Neural crest cell (in vitro differentiated cells): Measurements from ENCODE around the gene FAM98B. TPM values are rescaled to one million over a fixed set of nuclear protein-coding genes. Genes with fewer than 3 reads are reported as not detected.
"Not testable (repeated sequence)": the region's sequence is repeated elsewhere in the genome, so short reads cannot be mapped to it uniquely, and the experiment has no call there.

ENCODE experiments used
- DNase-seq: peaks from one replicate; pipeline ENCODE4 v3.0.0; 2021; ENCODE audit warnings: low read depth, mixed read lengths, low spot score
- H3K27ac Mint-ChIP-seq: one replicate; pipeline ENCODE4 v1.8.0; 2021; ENCODE audit warnings: mild to moderate bottlenecking, mixed read lengths; ENCODE audit not compliant: unreplicated experiment
- H3K27me3 Mint-ChIP-seq: 2 replicates; pipeline ENCODE4 v1.8.0; 2021; ENCODE audit warnings: low read depth, mild to moderate bottlenecking, mixed read lengths
- H3K36me3 Mint-ChIP-seq: 2 replicates; pipeline ENCODE4 v1.8.0; 2021; ENCODE audit warnings: low read depth, mild to moderate bottlenecking, mixed read lengths
- H3K4me1 Mint-ChIP-seq: 2 replicates; pipeline ENCODE4 v1.8.0; 2021; ENCODE audit warnings: mixed read lengths
- H3K4me3 Mint-ChIP-seq: one replicate; pipeline ENCODE4 v1.8.0; 2021; ENCODE audit warnings: mild to moderate bottlenecking, mixed read lengths
- H3K9me3 Mint-ChIP-seq: 2 replicates; pipeline ENCODE4 v1.8.0; 2021; ENCODE audit warnings: mixed read lengths
- CTCF ChIP-seq: fragments of 200-600 bp; sonication (generic); conservative IDR thresholded peaks from 2 replicates; pipeline ENCODE4 v1.5.0; 2021; ENCODE audit warnings: antibody characterized with exemption, mild to moderate bottlenecking
- total RNA-seq: library from RNA; stranded (reverse); gene quantifications from 2 replicates; pipeline ENCODE4 v1.2.1, GENCODE V29; 2021

FAM98B gene
- total RNA-seq, 1 donor from 2014 or later: 38.0 TPM

- DNase-seq: no peak
- no peaks in the 10 kb centered on the region for H3K4me1 Mint-ChIP-seq
These were observed 23.7 kb upstream of the FAM98B start for GRCh38 chr15:38430106-38430760.

GRCh38 chr15:38436993-38437392 is 16.9 kb upstream of the FAM98B start:
- no peak for TF ChIP-seq CTCF
- Mint-ChIP-seq H3K9me3 (peaks cover 3% of the 10 kb centered on the region), H3K4me3 (no peak overlapping the region), H3K27ac (no peak overlapping the region), H3K4me1 (peaks cover 5% of the 10 kb centered on the region), H3K36me3 (no peaks in the 10 kb centered on the region), H3K27me3 (peaks cover 65% of the 10 kb centered on the region)
- DNase-seq: no peak

More at GRCh38 chr15:38430106-38430760, 23.7 kb upstream of the FAM98B start:
- Mint-ChIP-seq H3K36me3 (no peaks in the 10 kb centered on the region), H3K27me3 (peaks cover 53% of the 10 kb centered on the region), H3K4me3 (no peak overlapping the region), H3K27ac (no peak overlapping the region), H3K9me3 (no peaks in the 10 kb centered on the region)
- TF ChIP-seq CTCF: no peak

GRCh38 chr15:38437603-38438002 is 16.3 kb upstream of the FAM98B start:
- H3K27ac Mint-ChIP-seq, H3K4me1 Mint-ChIP-seq, DNase-seq, H3K9me3 Mint-ChIP-seq, H3K36me3 Mint-ChIP-seq, H3K4me3 Mint-ChIP-seq: not testable (repeated sequence)
- H3K27me3 Mint-ChIP-seq: peaks cover 63% of the 10 kb centered on the region

GRCh38 chr15:38438031-38438986 is 15.6 kb upstream of the FAM98B start:
- Mint-ChIP-seq H3K36me3 (no peaks in the 10 kb centered on the region), H3K27me3 (peaks cover 65% of the 10 kb centered on the region), H3K4me1 (peaks cover 5% of the 10 kb centered on the region), H3K27ac (no peak overlapping the region), H3K9me3 (peaks cover 3% of the 10 kb centered on the region), H3K4me3 (no peak overlapping the region)
- DNase-seq: no peak
- no peak for TF ChIP-seq CTCF

GRCh38 chr15:38440353-38441129 is 13.4 kb upstream of the FAM98B start:
- Mint-ChIP-seq H3K27me3 (peaks cover 58% of the 10 kb centered on the region), H3K4me1 (peaks cover 5% of the 10 kb centered on the region), H3K27ac (no peak overlapping the region), H3K4me3 (no peak overlapping the region), H3K9me3 (peaks cover 3% of the 10 kb centered on the region), H3K36me3 (no peaks in the 10 kb centered on the region)
- TF ChIP-seq CTCF: peak; percentile 94
- peak; percentile 51 for DNase-seq
